Right renal pelvis (tissue), 4 donors: Measurements from ENCODE around the gene PLEKHB1. TPM values are rescaled to one million over a fixed set of nuclear protein-coding genes. Genes with fewer than 3 reads are reported as not detected.

Experiments used
- DNase-seq, 4 donors: peaks; one replicate each; pipeline ENCODE4 v3.0.0-alpha.2; 2013; ENCODE audit warnings: low read depth in 4 of 4, low spot score in 3 of 4, missing footprints in 1 of 4
- polyA plus RNA-seq, 4 donors: library from polyadenylated mRNA; unstranded; fragments of 120-200 nt; gene quantifications; one replicate each; pipeline ENCODE4 v1.2.1, GENCODE V29; 2013; ENCODE audit not compliant: insufficient read length in 4 of 4

PLEKHB1 gene
- polyA plus RNA-seq, 4 donors: 16.6 to 18.5 (median 17.3) TPM

- peak; percentile 53 to 69 (median 60) for DNase-seq
Observed at GRCh38 chr11:73647459-73648100, 1.2 kb downstream of the PLEKHB1 start.

- no peak for DNase-seq
Observed at GRCh38 chr11:73648121-73648520, 1.7 kb downstream of the PLEKHB1 start.

GRCh38 chr11:73648571-73649046 lies 2.2 kb downstream of the PLEKHB1 start:
- no peak for DNase-seq

GRCh38 chr11:73649206-73649605 lies 2.8 kb downstream of the PLEKHB1 start:
- DNase-seq: no peak

- DNase-seq: no peak
Observed at GRCh38 chr11:73650400-73650799, 4.0 kb downstream of the PLEKHB1 start.

GRCh38 chr11:73651252-73651651 lies 4.9 kb downstream of the PLEKHB1 start:
- no peak for DNase-seq

- DNase-seq: no peak
Observed at GRCh38 chr11:73651661-73652045, 5.3 kb downstream of the PLEKHB1 start.

GRCh38 chr11:73652046-73652730 lies 5.8 kb downstream of the PLEKHB1 start:
- no peak for DNase-seq

- DNase-seq: no peak
Observed at GRCh38 chr11:73652856-73653559, 6.6 kb downstream of the PLEKHB1 start.

- no peak for DNase-seq
Observed at GRCh38 chr11:73653996-73654395, 7.6 kb downstream of the PLEKHB1 start.

GRCh38 chr11:73654482-73655021 lies 8.2 kb downstream of the PLEKHB1 start:
- DNase-seq: no peak

GRCh38 chr11:73655686-73656085 lies 9.3 kb downstream of the PLEKHB1 start:
- DNase-seq: no peak

- DNase-seq: no peak
Observed at GRCh38 chr11:73656985-73657384, 10.6 kb downstream of the PLEKHB1 start.

- DNase-seq: no peak
Observed at GRCh38 chr11:73659961-73660360, 13.6 kb downstream of the PLEKHB1 start.

- DNase-seq: no peak
Observed at GRCh38 chr11:73660497-73661034, 14.2 kb downstream of the PLEKHB1 start.

GRCh38 chr11:73661035-73661628 lies 14.8 kb downstream of the PLEKHB1 start:
- DNase-seq: peak; percentile 82 to 87 (median 84)

- DNase-seq: no peak
Observed at GRCh38 chr11:73662445-73663157, 16.2 kb downstream of the PLEKHB1 start.

GRCh38 chr11:73663604-73664495 lies 17.5 kb downstream of the PLEKHB1 start:
- DNase-seq: no peak

- no peak for DNase-seq
Observed at GRCh38 chr11:73664877-73665276, 18.5 kb downstream of the PLEKHB1 start.
